Measurements from ENCODE around the gene ADK. TPM values are rescaled to one million over a fixed set of nuclear protein-coding genes. Genes with fewer than 3 reads are reported as not detected.

The ADK gene
- total RNA-seq, 3 donors from 2014 or later, result 13.8 to 24.0 (median 22.9) TPM

GRCh38 chr10:74156919-74157289 lies 5.9 kb downstream of the ADK start:
- Histone ChIP-seq H3K4me1 (ENCODE audit: low read depth) (peaks cover 5% of the 10 kb centered on the region), H3K36me3 (ENCODE audit: low read depth) (no peaks in the 10 kb centered on the region), H3K4me3 (no peak overlapping the region), H3K9me3 (no peaks in the 10 kb centered on the region)
- intact Hi-C loops (cut with DNase I, micrococcal nuclease), result no loop called here
- TF ChIP-seq CTCF (IDR thresholded peaks at IDR 0.05), result no peak
- DNase-seq (no peak), ATAC-seq (peak; percentile 19)

GRCh38 chr10:74160013-74160412 lies 9.0 kb downstream of the ADK start:
- Histone ChIP-seq H3K4me3 (no peak overlapping the region), H3K4me1 (ENCODE audit: low read depth) (no peaks in the 10 kb centered on the region), H3K36me3 (ENCODE audit: low read depth) (no peaks in the 10 kb centered on the region), H3K9me3 (no peaks in the 10 kb centered on the region)
- TF ChIP-seq CTCF (IDR thresholded peaks at IDR 0.05), result no peak
- DNase-seq (no peak), ATAC-seq (no peak)
- intact Hi-C loops (cut with DNase I, micrococcal nuclease), result no loop called here

DNA sequence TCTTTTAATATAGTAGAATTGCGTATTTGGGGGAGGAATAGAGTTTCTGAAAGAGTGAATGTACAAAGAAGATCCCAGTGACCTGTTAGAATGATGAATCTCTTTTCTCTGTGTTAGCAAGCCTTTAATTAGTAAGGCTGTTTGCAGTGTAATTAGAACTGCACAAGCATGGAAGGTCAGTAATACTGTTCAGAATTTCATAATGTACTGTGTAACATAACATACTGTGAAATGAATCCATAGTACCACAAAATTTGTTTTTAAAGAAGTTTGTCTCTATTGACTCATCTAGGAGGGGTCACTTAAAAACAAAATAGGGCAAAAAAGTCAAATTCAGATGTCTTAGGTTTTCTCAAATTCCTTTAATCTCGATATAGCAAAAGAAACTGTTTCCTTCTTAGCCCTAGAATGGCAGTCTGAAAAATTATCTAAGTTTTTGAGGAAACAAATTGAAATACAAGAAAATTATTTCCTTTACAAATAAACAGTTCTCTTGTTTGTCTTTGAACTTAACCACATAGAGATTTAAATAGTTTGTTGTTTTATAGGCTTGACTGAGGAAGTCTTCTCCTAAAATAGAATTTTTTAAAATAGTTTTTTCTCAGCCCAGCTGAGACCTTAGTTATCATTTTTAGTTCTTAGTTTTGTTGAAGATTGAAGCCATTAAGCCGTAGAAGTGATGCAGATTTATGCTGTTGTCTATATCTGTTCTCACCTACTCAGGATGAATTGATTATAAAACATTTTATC lies 12.5 kb downstream of the ADK start:
- Histone ChIP-seq H3K36me3 (ENCODE audit: low read depth) (no peaks in the 10 kb centered on the region), H3K4me3 (no peak overlapping the region), H3K4me1 (ENCODE audit: low read depth) (no peaks in the 10 kb centered on the region), H3K9me3 (no peaks in the 10 kb centered on the region)
- no peak for DNase-seq
- no peak for ATAC-seq
- intact Hi-C loops (cut with DNase I, micrococcal nuclease), result no loop called here
- no peak for TF ChIP-seq CTCF (IDR thresholded peaks at IDR 0.05)

GRCh38 chr10:74164716-74165529 lies 13.9 kb downstream of the ADK start:
- no peak overlapping the region for H3K4me3 ChIP-seq
- ATAC-seq (no peak), DNase-seq (no peak)
- intact Hi-C loops (cut with DNase I, micrococcal nuclease), result no loop called here
- no peaks in the 10 kb centered on the region for H3K36me3 ChIP-seq (ENCODE audit: low read depth)
- H3K4me1 ChIP-seq (ENCODE audit: low read depth), result no peaks in the 10 kb centered on the region
- no peaks in the 10 kb centered on the region for H3K9me3 ChIP-seq
- no peak for TF ChIP-seq CTCF (IDR thresholded peaks at IDR 0.05)

DNA sequence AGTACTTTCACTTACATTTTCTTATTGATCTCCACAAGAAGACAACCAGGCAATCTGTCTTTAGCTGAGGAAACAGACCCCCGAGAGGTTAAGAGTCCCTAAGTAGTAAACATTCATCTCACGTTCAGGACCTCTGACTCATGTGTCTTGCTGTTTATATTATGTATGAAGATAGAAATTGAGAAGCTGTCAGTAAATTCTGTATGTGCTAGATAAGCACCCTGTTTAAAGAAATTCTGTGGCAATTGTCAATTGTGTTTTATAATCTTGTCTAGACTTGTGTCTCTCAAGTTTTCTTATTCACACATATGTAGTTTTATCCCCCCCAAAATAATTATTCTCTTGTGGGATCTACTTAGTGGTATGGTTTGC lies 14.5 kb downstream of the ADK start:
- no peak for TF ChIP-seq CTCF (IDR thresholded peaks at IDR 0.05)
- no peaks in the 10 kb centered on the region for H3K36me3 ChIP-seq (ENCODE audit: low read depth)
- DNase-seq (no peak), ATAC-seq (no peak)
- no peaks in the 10 kb centered on the region for H3K4me1 ChIP-seq (ENCODE audit: low read depth)
- no peaks in the 10 kb centered on the region for H3K9me3 ChIP-seq
- intact Hi-C loops (cut with DNase I, micrococcal nuclease), result no loop called here
- no peak overlapping the region for H3K4me3 ChIP-seq
